GM21825 (cell line): ENCODE data around the gene ITGA2.
"Not testable (repeated sequence)": the region's sequence is repeated elsewhere in the genome, so short reads cannot be mapped to it uniquely, and the experiment has no call there.

ENCODE experiments used
- ATAC-seq: cut with Tn5 transposase; IDR thresholded peaks from one replicate; pipeline ENCODE4 v1.9.1; 2021; ENCODE audit warnings: mild to moderate bottlenecking, moderate library complexity; ENCODE audit not compliant: unreplicated experiment

The ITGA2 gene

DNA sequence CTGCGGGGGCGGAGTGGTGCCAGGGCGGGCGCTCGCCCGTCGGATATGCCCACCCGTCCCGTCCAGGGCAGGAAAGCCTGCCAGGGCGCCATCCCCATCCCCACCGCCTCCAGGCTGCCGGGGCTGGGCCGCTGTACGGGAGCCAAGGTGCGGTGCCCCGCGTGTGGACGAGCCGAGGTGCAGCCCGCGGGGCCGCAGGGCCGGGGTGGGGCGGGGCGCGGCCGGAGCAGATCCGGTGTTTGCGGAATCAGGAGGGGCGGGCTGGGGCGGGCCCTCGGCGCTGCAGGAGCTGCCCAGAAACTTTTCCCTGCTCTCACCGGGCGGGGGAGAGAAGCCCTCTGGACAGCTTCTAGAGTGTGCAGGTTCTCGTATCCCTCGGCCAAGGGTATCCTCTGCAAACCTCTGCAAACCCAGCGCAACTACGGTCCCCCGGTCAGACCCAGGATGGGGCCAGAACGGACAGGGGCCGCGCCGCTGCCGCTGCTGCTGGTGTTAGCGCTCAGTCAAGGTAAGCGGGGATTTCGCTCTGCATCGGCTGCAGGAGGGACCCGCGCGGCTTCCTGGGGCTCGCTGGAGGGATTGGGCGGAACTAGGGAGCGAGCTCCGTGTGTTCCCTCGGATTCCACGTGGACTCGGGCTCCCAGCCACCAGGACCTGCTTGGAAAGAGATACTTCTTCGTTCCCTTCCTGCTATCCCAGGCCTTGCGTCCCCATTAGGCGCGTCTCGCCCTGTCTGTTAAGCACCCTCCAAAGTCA lies at the start of gene ITGA2:
Gene ITGA2 (plus strand): TSS at position 328 of the 756 bp plus-strand sequence. CDS start 117 bp downstream, at position 445.
- ATAC-seq = peak; percentile 54

DNA sequence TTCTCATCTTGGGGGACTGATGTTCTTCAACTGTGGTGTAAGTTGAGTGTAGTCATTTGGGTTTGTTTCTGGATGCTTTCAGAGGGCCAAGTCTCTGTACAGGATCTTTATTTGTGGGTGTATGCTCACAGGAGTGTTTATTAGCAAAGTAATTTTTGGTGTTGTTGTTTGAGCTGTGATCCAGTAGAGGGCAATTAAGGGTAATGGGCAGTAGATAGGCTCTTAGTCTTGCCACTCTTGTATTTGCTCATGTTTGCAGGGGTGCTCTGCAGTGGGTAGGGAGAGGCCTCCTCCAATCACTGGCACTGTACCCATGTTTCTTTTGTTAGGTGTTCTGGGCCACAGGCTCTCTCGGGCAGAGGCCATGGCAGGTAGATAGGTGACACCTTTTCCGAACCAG lies 45.9 kb upstream of the ITGA2 start:
- no peak for ATAC-seq

DNA sequence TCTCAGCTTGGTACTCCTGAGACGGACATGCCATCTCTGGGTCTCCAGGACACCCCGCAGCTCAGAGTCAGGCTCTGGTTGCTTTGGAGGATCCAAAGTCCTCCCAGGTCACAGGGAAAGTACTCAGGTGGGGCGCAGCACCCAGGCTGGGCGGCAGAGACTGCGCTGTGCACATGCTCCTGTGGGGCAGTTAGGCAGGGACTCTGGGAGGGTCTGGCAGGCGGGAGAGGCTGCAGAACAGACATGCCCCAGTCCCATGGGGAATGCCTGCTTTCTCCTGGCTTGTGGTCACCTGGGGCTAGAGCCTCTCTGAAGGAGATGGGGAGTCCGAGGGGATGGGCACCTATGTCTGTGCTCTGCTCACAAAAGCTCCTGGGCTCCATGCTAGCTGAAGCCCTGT lies 45.3 kb upstream of the ITGA2 start:
- no peak for ATAC-seq

GRCh38 chr5:52945040-52945439 lies 44.1 kb upstream of the ITGA2 start:
- no peak for ATAC-seq

DNA sequence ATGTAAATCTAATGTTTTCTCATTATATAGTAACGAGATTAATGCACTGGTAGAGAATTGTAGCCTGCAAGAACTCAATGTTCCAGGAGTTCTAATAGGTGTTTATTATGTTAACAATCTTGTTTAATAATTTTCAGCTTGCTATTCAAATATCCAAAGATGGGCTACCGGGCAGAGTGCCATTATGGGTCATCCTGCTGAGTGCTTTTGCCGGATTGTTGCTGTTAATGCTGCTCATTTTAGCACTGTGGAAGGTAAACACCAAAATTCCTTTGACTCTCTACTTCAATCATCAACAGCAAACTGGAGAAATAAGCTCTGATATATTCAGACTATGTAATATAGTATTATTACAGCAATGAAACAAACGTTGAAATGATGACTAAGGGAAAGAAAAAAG lies 41.9 kb upstream of the ITGA2 start:
- no peak for ATAC-seq

DNA sequence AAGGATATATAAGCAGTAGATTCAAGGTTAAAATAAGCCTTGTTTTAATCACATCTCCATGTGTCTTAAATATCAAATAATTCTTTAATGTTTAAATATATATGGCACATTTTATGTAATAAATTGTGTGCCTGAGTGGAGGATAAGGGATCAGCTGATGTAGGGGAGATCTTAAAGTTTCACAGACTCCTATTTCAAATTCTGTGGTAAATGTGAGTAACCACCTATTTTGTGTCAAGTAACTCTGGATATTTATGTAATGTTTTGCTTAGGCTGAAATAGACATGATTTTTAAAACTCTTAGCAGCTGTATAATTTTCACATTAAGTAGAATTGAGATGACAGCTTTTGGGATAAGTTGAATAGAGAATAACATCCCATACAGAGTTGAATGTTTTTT lies 41.3 kb upstream of the ITGA2 start:
- no peak for ATAC-seq

DNA sequence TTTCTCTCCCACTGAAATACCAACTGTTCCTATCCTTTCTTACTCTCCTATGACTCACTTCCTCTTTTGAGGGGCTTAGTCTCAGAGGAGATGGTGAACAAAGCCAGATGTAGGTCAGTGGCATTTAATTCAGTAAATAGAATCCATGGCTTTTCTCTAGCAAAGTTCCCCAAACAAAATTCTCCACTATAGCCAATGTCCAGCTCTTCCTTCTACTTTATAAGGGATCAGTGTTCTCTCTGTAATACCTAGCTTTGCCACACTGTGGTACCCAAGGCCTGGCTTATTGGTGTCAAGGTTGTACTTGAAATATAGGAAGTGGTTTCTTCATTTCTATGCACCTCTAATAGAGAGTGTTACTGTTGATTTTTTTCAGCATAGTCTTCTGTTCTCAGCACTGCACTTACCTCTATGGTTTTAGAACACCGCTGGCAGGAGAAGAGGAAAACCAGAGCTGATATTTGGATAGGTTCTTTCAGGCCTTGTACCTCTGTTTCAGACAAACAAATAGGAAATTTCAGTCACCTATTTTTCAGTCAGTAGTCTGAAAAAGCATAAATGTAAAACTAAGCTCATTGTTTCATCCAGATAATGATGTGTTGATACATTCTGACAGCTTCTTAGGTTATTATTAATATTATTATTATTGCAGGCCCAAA lies 40.6 kb upstream of the ITGA2 start:
- ATAC-seq = peak; percentile 99

- ATAC-seq = no peak
These were observed 38.5 kb upstream of the ITGA2 start for GRCh38 chr5:52950686-52951085.

- ATAC-seq = no peak
These were observed 36.7 kb upstream of the ITGA2 start for GRCh38 chr5:52952483-52952882.

GRCh38 chr5:52956014-52956413 lies 33.1 kb upstream of the ITGA2 start:
- no peak for ATAC-seq

DNA sequence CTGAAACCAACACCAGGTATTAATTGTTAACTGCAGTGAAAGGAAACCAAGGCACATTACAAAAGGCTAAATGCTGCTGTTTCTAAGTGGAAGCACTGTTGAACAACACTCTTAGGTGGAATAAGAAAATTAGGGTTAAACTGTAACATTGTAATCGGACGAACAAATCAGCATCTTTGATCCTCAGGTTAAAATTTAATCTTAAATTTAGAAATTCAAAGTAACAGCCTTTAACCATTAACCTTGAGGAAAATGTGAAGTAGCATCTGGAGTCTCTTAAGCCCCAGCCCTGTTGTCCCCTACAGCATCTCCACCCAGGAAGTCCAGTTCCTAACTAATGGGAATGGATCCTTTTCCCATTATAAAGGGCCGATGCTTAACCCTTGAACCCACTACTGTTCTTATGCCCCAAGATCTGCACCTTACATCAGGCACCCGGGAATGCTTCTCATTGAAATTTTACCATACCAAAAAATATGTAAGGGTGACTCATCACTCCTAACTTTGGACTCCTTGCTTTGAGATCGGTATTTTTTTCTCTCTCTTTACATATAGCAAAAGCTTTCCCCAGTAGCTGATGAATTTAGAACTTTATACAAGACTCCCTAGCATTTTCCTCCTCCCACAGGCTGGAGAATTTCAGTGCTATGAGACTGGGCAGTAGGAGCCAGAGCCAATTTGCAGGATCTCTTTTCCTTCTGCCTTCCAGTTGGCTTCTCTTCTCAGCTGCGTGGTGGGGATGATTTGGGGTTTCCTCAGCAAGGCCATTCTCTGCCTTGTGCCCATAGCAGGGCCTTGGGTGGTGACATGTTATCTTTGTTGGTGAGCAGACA lies 32.0 kb upstream of the ITGA2 start:
- peak; percentile 75 for ATAC-seq

GRCh38 chr5:52961274-52961681 lies 27.9 kb upstream of the ITGA2 start:
- ATAC-seq = no peak

DNA sequence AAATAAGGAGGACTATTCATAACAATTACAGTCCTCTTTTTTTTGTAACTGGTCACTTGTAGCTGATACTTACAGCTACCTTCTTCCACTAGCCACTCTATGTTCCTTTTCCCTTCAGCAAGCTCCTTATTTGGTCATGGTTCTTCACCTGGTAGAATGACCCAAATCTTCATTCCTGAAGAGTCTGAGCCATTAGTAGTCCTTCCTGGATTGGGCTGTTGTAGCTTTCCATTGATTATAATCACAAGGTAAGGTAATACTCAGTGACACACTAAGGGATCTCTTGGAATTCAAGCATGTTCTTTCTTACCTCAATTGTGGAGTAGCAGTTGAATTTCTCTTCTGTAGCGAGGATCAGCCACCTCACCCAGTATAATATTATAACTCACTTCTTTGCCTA lies 25.5 kb upstream of the ITGA2 start:
- no peak for ATAC-seq

DNA sequence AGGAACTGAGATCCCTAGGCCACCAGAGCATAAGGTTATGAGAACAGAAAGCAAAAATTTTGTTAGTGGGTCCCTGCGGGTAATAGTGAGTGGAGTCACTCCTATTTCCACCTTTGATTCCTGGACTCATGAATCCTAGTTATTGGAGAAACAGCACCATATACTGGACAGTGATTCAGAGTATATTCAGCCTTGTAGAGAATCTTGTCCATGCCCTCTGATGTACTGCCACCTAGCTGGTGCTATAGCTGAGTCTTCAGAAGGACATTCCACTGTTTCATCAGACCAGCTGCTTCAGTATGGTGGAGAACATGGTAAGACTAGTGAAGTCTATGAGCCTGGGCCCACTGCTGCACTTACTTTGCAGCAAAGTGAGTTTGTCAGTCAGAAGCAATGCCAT lies 25.0 kb upstream of the ITGA2 start:
- ATAC-seq = no peak

GRCh38 chr5:52976157-52976556 lies 13.0 kb upstream of the ITGA2 start:
- ATAC-seq = not testable (repeated sequence)

- ATAC-seq = no peak
These were observed 11.8 kb upstream of the ITGA2 start for GRCh38 chr5:52977264-52977897.

DNA sequence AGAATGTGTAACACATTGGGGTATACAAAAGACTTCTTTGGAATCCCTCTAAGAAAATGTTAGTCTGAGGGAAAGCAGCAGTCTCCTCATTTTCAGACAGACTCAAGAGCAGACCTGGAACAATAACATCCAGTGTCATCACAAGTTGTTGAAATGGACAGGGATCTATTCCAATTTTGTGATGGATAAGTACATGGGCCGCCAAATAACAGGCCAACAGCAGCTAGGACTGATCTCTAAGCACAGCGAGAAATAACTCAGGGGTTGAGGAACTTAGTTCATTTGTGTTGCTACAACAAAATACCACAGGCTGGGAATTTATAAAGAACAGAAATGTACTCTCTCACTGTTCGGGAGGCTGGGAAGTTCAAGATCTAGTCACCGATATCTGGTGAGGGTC lies 7.6 kb upstream of the ITGA2 start:
- ATAC-seq = no peak

DNA sequence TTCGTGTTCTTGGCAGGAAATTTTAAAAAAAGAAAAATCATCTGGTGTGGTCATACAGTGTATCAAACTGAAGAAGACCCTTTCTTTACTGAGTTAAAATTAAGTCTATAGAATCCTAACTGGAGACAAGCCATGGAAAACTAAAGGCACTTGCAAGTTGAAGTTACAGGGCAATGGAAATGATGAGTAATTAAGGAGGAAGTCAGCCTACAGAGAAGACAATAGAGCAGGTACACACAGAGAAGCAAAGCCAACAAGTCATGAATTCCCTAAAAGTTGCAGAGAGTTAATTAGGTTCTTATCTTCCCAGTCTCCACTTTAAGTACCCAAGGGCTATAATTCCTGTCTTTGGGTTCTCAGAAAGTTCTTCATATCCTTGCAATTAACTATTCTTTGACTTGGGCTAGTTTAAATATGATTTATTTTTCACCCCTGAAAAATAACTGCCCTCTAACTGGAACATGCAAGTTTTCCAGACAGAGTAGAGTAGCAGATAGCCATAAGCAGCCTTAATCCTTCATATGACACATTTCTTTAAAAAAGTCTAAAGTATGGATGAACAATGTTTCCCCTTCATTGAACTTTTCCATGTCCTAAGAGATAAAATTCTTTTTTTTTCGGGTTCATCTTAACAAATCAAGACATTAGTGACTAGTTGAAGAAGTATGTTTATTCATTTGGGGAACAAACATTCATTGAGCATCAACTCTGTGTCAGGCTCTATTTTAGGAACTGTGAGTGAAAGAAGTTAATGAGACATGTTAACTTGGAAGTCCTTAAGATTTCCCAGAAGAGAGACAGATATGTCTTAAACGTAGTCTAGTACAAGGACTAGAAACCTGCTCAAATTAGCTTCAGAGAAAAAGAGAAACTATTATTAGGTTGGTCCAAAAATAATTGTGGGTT lies 5.2 kb upstream of the ITGA2 start:
- ATAC-seq = no peak

- no peak for ATAC-seq
These were observed 3.8 kb upstream of the ITGA2 start for GRCh38 chr5:52985306-52985705.

DNA sequence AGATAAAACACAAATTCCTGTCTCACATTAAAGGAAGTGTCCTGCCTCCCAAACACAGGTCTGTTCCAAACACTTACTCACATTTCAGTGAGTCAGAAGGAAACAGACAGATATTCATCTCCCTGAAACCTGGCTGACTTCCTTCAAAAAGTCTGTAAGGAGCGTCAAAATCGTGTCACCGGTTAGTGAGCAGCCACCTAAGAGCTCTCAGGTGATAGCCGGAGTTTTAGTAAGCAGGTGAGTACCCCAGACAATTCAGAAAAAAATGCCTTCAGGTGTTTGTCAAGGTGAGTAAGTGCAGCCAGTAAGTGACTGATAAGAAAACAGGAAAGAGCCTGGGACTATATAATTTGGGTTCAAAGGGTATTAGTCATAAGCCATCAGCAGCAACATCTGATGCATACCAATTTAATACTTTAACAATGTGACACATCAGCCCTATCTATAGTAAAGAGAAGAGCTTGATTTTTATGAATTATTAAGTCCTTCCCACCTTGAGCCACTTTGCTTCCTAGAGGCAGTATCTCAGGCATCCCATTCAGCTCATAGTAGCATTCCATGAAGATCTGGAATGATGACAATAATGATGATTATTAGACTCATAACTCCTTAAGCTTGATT lies 1.3 kb upstream of the ITGA2 start:
- ATAC-seq = no peak
